Pancreas (tissue), 10 donors: ENCODE measurements around the gene ARHGEF16. TPM values are rescaled to one million over a fixed set of nuclear protein-coding genes. Genes with fewer than 3 reads are reported as not detected.

ENCODE experiments used
- ATAC-seq, 4 donors: fragments of 200-7000 bp; cut with Tn5 transposase; one replicate each; pipeline versions ENCODE4 v1.8.0 to v1.9.1; 2020; ENCODE audit warnings: mild to moderate bottlenecking in 4 of 4, moderate library complexity in 4 of 4
- DNase-seq, 6 donors: peaks; one replicate each; pipeline ENCODE4 v3.0.0-alpha.2; 2020
- FAIRE-seq: peaks from 2 replicates; lab custom pipeline; 2012; peaks lifted over from hg19 to GRCh38; lab: Jason Lieb, UNC
- H3K27ac ChIP-seq, 4 donors: fragments of 200-600 bp; sonication (generic); 1 replicate in 3 of 4; 2 replicates in 1 of 4; pipeline versions ENCODE4 v1.5.0 to v1.8.0; 2020
- H3K27me3 ChIP-seq, 4 donors: fragments of 200-600 bp; one replicate each; pipeline ENCODE4 v1.8.0; 2021
- H3K36me3 ChIP-seq, 3 donors: fragments of 200-600 bp; sonication (generic) in 1 of 3; one replicate each; pipeline versions ENCODE4 v1.5.0 to v1.8.0; 2020 to 2021
- H3K4me1 ChIP-seq, 3 donors: fragments of 200-600 bp; one replicate each; pipeline ENCODE4 v1.8.0; 2021
- H3K4me3 ChIP-seq, 4 donors: fragments of 200-600 bp; sonication (generic) in 2 of 4; one replicate each; pipeline versions ENCODE4 v1.5.0 to v1.8.0; 2020 to 2021
- H3K9me3 ChIP-seq, 4 donors: fragments of 200-600 bp; one replicate each; pipeline ENCODE4 v1.8.0; 2021
- WGBS, 2 donors: extraction: QIAGEN DNeasy Blood & Tissue Kit; methylation state at CpG; one replicate each; pipeline ENCODE4 v1.1.7; 2013; 5-methylcytosine and 5-hydroxymethylcytosine counted together
- intact Hi-C, 3 donors: fragments of 100-400 bp; cut with DNase I; formaldehyde crosslinking; loops; one replicate each; pipeline versions ENCODE4 v1.11.1 to v1.14.2; 2022
- polyA plus RNA-seq, 2 donors: library from polyadenylated mRNA; stranded (reverse); fragments of 200-250 nt; gene quantifications; one replicate each; pipeline ENCODE4 v1.2.3, GENCODE V29; 2013
- total RNA-seq, 6 donors: library from RNA; stranded (reverse); fragmentation: NEBNext Ultra II Directional in 4 of 6; extraction: Animal tissue kit (Norgen Biotek cat#: 25700) in 4 of 6; gene quantifications; one replicate each; pipeline versions ENCODE4 v1.2.1 to v1.2.4, GENCODE V29; 2021 to 2023
- TF ChIP-seq, protein P1 (sequence below), 4 donors: fragments of 200-600 bp; sonication (generic) in 3 of 4; IDR thresholded peaks; one replicate each; pipeline versions ENCODE4 v1.5.0 to v1.8.0; 2021; ENCODE audit warnings: antibody characterized with exemption in 4 of 4
- donor health status: healthy with polysubstance abuse.
- donor health status: DM: no; HTN: no; CAD: no; lungs with moderate emphysema.
- donor health status: DM: no; HTN: no; CAD: no.
- donor health status: control.
- donor health status: control.
- donor health status: Bipolar disorder and iron deficiency.
- donor health status: DM: yes; HTN: yes; CAD: no.
- donor health status: DM: no; HTN: no; CAD: no.
- donor health status: DM: no; HTN: no; CAD: no.
- donor health status: DM: yes; HTN: yes; CAD: no.

ARHGEF16 gene
- total and polyA plus RNA-seq, 8 donors: 8.2 to 26.4 (median 9.8) TPM

DNA sequence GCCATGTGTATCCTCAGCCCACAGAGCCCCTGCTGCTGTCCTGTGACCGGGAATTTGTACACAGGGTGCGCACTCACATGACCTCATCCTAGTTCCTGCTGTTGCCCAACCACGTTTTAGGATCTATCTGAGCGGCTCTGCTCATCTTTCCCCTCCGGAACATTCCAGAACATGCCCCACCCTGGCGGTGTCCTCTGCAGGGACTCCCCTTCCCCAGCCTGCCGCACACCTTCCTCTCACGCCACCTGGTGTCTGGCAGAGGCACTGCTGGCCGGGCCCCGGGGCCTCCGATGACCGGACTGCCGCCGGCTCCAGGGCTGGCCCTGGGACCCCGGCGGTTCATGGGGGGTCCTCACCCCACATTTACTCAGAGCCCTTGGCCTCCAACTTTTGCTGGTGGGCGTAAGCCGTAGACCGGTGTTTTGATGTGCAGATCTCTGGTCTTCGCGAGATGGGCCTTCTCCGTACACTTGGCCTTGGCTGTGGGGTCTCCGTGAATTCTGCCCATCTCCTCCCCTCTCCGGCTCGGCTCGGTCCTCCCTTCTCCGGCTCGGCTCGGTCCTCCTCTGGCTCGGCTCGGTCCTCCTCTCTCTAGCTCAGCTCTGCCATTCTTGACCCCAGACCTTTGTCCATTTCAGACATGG, 29.5 kb downstream of the ARHGEF16 start:
- no peaks in the 10 kb centered on the region for H3K27me3 ChIP-seq
- WGBS, 2 donors: 21 to 24% methylated on average over 31 of the region's 31 CpGs
- no peak overlapping the region for H3K4me3 ChIP-seq
- ATAC-seq: peak; percentile 75 to 92 (median 80)
- peak in 5 of 6 donors; percentile 35 to 90 (median 67) for DNase-seq
- H3K9me3 ChIP-seq: no peaks in the 10 kb centered on the region
- H3K36me3 ChIP-seq: no peaks in the 10 kb centered on the region
- TF ChIP-seq, protein P1, sequence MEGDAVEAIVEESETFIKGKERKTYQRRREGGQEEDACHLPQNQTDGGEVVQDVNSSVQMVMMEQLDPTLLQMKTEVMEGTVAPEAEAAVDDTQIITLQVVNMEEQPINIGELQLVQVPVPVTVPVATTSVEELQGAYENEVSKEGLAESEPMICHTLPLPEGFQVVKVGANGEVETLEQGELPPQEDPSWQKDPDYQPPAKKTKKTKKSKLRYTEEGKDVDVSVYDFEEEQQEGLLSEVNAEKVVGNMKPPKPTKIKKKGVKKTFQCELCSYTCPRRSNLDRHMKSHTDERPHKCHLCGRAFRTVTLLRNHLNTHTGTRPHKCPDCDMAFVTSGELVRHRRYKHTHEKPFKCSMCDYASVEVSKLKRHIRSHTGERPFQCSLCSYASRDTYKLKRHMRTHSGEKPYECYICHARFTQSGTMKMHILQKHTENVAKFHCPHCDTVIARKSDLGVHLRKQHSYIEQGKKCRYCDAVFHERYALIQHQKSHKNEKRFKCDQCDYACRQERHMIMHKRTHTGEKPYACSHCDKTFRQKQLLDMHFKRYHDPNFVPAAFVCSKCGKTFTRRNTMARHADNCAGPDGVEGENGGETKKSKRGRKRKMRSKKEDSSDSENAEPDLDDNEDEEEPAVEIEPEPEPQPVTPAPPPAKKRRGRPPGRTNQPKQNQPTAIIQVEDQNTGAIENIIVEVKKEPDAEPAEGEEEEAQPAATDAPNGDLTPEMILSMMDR (IDR thresholded peaks at IDR 0.05): peak; percentile 84 to 93 (median 92)
- no peak for FAIRE-seq
- H3K4me1 ChIP-seq: no peaks in the 10 kb centered on the region
- no peak overlapping the region for H3K27ac ChIP-seq
- intact Hi-C loops: loop anchor here in 1 of 3 donors (2.0 kb wide), 1 partner anchor 31 kb away; no protein-coding TSS in a partner anchor

DNA sequence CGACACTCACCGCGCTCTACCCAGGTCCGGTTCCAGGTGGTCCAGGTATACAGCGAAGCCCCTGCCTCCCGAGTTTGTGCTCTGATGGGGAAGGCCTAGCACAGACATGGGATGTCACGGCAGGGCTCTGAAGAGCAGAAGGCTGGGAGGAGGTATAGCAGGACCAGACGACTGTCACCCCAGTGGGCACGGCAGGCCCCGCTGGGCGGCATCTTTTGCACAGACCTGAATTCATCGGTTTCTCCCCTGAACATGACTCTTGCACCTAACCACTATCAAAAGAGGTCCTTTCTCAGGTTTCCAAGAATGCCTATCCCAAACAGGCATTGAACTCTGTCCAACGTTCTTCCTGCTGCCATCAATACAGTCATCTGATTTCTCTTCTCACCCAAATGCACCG, 30.6 kb downstream of the ARHGEF16 start:
- Histone ChIP-seq H3K27ac (no peak overlapping the region), H3K9me3 (no peaks in the 10 kb centered on the region), H3K36me3 (no peaks in the 10 kb centered on the region), H3K4me3 (no peak overlapping the region), H3K27me3 (no peaks in the 10 kb centered on the region), H3K4me1 (no peaks in the 10 kb centered on the region)
- intact Hi-C loops: no loop called here
- ATAC-seq: no peak
- DNase-seq: no peak
- 83 to 91% methylated on average over 14 of the region's 14 CpGs for WGBS, 2 donors
- TF ChIP-seq, protein P1 (IDR thresholded peaks at IDR 0.05): no peak
- no peak for FAIRE-seq

- H3K36me3 ChIP-seq: no peaks in the 10 kb centered on the region
- H3K27me3 ChIP-seq: no peaks in the 10 kb centered on the region
- no peak for ATAC-seq
- H3K4me1 ChIP-seq: no peaks in the 10 kb centered on the region
- no peaks in the 10 kb centered on the region for H3K9me3 ChIP-seq
- no peak overlapping the region for H3K27ac ChIP-seq
- FAIRE-seq: no peak
- 87 to 91% methylated on average over 4 of the region's 4 CpGs for WGBS, 2 donors
- intact Hi-C loops: loop anchor here in 1 of 3 donors (2.0 kb wide), 1 partner anchor 134 kb away; no protein-coding TSS in a partner anchor
- no peak overlapping the region for H3K4me3 ChIP-seq
- TF ChIP-seq, protein P1 (IDR thresholded peaks at IDR 0.05): no peak
- no peak for DNase-seq
Measured at GRCh38 chr1:3488432-3488831, 34.0 kb downstream of the ARHGEF16 start.

- Histone ChIP-seq H3K27me3 (no peaks in the 10 kb centered on the region), H3K4me3 (no peak overlapping the region), H3K36me3 (no peaks in the 10 kb centered on the region), H3K9me3 (no peaks in the 10 kb centered on the region), H3K27ac (no peak overlapping the region), H3K4me1 (no peaks in the 10 kb centered on the region)
- 71 to 84% methylated on average over 17 to 23 of the region's 23 CpGs for WGBS, 2 donors
- no peak for DNase-seq
- no peak for FAIRE-seq
- no peak for ATAC-seq
- intact Hi-C loops: loop anchor here (2.0 to 10.0 kb wide), 4 partner anchors 125 to 232 kb away; no protein-coding TSS in a partner anchor
- TF ChIP-seq, protein P1 (IDR thresholded peaks at IDR 0.05): no peak
Measured at GRCh38 chr1:3490046-3490745, 35.7 kb downstream of the ARHGEF16 start.
